Sigmoid colon (tissue), 4 donors: Measurements from ENCODE around the gene DHX9.

Experiments used
- CTCF ChIP-seq, 4 experiments: fragments of 450-650 bp in 3 of 4; fragments of 200-600 bp in 1 of 4; IDR thresholded peaks; one replicate each; pipeline ENCODE4 v1.5.1; 2016 to 2019; ENCODE audit warnings: antibody characterized with exemption in 4 of 4, mild to moderate bottlenecking in 3 of 4, moderate library complexity in 2 of 4
- EP300 ChIP-seq, 4 donors: sonication (generic); formaldehyde crosslinking; IDR thresholded peaks; one replicate each; pipeline ENCODE4 v1.6.1; 2017; ENCODE audit warnings: antibody characterized with exemption in 4 of 4
- POLR2A ChIP-seq, 2 donors: fragments of 450-650 bp; IDR thresholded peaks; one replicate each; pipeline ENCODE4 v1.6.1; 2016; ENCODE audit warnings: antibody characterized with exemption in 2 of 2, mild to moderate bottlenecking in 2 of 2, moderate library complexity in 2 of 2
- POLR2AphosphoS5 ChIP-seq, 4 donors: sonication (generic); formaldehyde crosslinking; IDR thresholded peaks; one replicate each; pipeline ENCODE4 v1.6.1; 2017; ENCODE audit warnings: antibody characterized with exemption in 4 of 4

GRCh38 chr1:182809414-182809957 lies 29.7 kb upstream of the DHX9 start:
- no peak for TF ChIP-seq EP300 (IDR thresholded peaks at IDR 0.05)
- TF ChIP-seq CTCF (IDR thresholded peaks at IDR 0.05) = no peak
- TF ChIP-seq POLR2A (IDR thresholded peaks at IDR 0.05) = no peak
- no peak for TF ChIP-seq POLR2AphosphoS5 (IDR thresholded peaks at IDR 0.05)
